K562 (cell line): Measurements from ENCODE around the gene ZFPM1. TPM values are rescaled to one million over a fixed set of nuclear protein-coding genes. Genes with fewer than 3 reads are reported as not detected.

Experiments
- ARID2 ChIP-seq: fragments of 450-650 bp; IDR thresholded peaks from 2 replicates; pipeline ENCODE4 v1.6.1; 2017; ENCODE audit warnings: antibody characterized with exemption, mild to moderate bottlenecking
- ATF1 ChIP-seq, 2 experiments: fragments of 450-650 bp in 1 of 2; IDR thresholded peaks; 2 replicates each; pipeline ENCODE4 v1.6.1; 2016; ENCODE audit warnings: missing compliant biosample characterization in 1 of 2, missing genetic modification characterization in 1 of 2
- CBFB ChIP-seq: sonication (generic); formaldehyde crosslinking; IDR thresholded peaks from 2 replicates; pipeline ENCODE4 v1.4.0; 2020; ENCODE audit warnings: mild to moderate bottlenecking, missing genetic modification reagents
- CHD1 ChIP-seq: fragments of 200-600 bp; sonication (generic); IDR thresholded peaks from one replicate; pipeline ENCODE4 v1.6.1; 2012; ENCODE audit warnings: mild to moderate bottlenecking, moderate library complexity, low read length, inconsistent platforms
- E2F1 ChIP-seq: sonication (generic); formaldehyde crosslinking; IDR thresholded peaks from 2 replicates; pipeline ENCODE4 v1.8.1; 2023; ENCODE audit warnings: mild to moderate bottlenecking, missing genetic modification reagents, moderate library complexity
- ELF2 ChIP-seq: fragments of 250-450 bp; sonication (Bioruptor Pico); IDR thresholded peaks from 2 replicates; pipeline ENCODE4 v1.5.0; 2021; ENCODE audit warnings: mild to moderate bottlenecking
- HES1 ChIP-seq: fragments of 450-650 bp; IDR thresholded peaks from 2 replicates; pipeline ENCODE4 v1.6.1; 2016; ENCODE audit warnings: low read depth, mild to moderate bottlenecking, moderate library complexity
- HMGN3 ChIP-seq: IDR thresholded peaks from 2 replicates; pipeline ENCODE4 v1.6.1; 2011; ENCODE audit warnings: borderline replicate concordance, low read depth, mild to moderate bottlenecking, mixed read lengths, low read length; ENCODE audit not compliant: insufficient read length; ENCODE audit errors: extremely low read depth
- HNRNPH1 ChIP-seq: fragments of 200-400 bp; formaldehyde crosslinking; optimal IDR thresholded peaks from 2 replicates; pipeline ENCODE3; 2017; ENCODE audit warnings: low read depth, mild to moderate bottlenecking, low read length, moderate library complexity
- NR1H2 ChIP-seq: sonication (generic); formaldehyde crosslinking; IDR thresholded peaks from 2 replicates; pipeline ENCODE4 v1.4.0; 2020; ENCODE audit warnings: mild to moderate bottlenecking, missing genetic modification reagents
- RFX7 ChIP-seq: fragments of 250-450 bp; sonication (Bioruptor Pico); IDR thresholded peaks from 2 replicates; pipeline ENCODE4 v1.5.1; 2021; ENCODE audit warnings: mild to moderate bottlenecking
- SMARCA4 ChIP-seq: fragments of 450-650 bp; IDR thresholded peaks from 2 replicates; pipeline ENCODE4 v1.6.1; 2016
- VEZF1 ChIP-seq: fragments of 200-800 bp; sonication (Bioruptor generic); IDR thresholded peaks from 2 replicates; pipeline ENCODE4 v1.6.1; 2017; ENCODE audit warnings: missing genetic modification characterization, missing compliant biosample characterization
- ZBTB7A ChIP-seq: IDR thresholded peaks from 2 replicates; pipeline ENCODE4 v1.6.1; 2011; ENCODE audit warnings: low read depth, mild to moderate bottlenecking, low read length, moderate library complexity, borderline replicate concordance; ENCODE audit not compliant: control insufficient read depth
- ZNF143 ChIP-seq: sonication (generic); formaldehyde crosslinking; IDR thresholded peaks from 2 replicates; pipeline ENCODE4 v1.9.0; 2022; ENCODE audit warnings: mild to moderate bottlenecking, missing genetic modification reagents
- ZNF23 ChIP-seq: fragments of 250-450 bp; sonication (Bioruptor Pico); IDR thresholded peaks from 2 replicates; pipeline ENCODE4 v1.4.0; 2020; ENCODE audit warnings: mild to moderate bottlenecking
- ZNF766 ChIP-seq: fragments of 200-800 bp; sonication (Bioruptor generic); conservative IDR thresholded peaks from 2 replicates; pipeline ENCODE4 v1.6.1; 2016; ENCODE audit warnings: missing genetic modification characterization, missing compliant biosample characterization
- ZNF785 ChIP-seq: fragments of 250-450 bp; sonication (Bioruptor Pico); IDR thresholded peaks from 2 replicates; pipeline ENCODE4 v1.4.0; 2020; ENCODE audit warnings: mild to moderate bottlenecking
- polyA plus RNA-seq, 8 experiments: library from polyadenylated mRNA; depleted of rRNA in 4 of 8; stranded (reverse) in 5 of 8; unstranded in 3 of 8; fragments of >200 nt; fragmentation: Nextera tagmentation in 2 of 8; fragmentation: Illumina TruSeq in 1 of 8; extraction: Ambion mirVana in 2 of 8; extraction: Trizol in 1 of 8; gene quantifications; 2 replicates each; pipeline versions ENCODE4 v1.2.1 to v1.2.3, GENCODE V29; 2011 to 2014; ENCODE audit warnings: inconsistent platforms in 1 of 8, missing spikeins in 1 of 8
- total RNA-seq, 7 experiments: library from RNA; depleted of rRNA in 6 of 7; stranded (reverse); fragments of >200 nt in 6 of 7; fragmentation: Illumina TruSeq in 2 of 7; extraction: Trizol in 2 of 7; gene quantifications; 2 replicates each; pipeline versions ENCODE4 v1.2.1 to v1.2.3, GENCODE V29; 2011 to 2021; ENCODE audit warnings: low replicate concordance in 1 of 7
- TF ChIP-seq, protein P1 (sequence below): sonication (generic); formaldehyde crosslinking; IDR thresholded peaks from 2 replicates; pipeline ENCODE4 v1.8.0; 2022; ENCODE audit warnings: mild to moderate bottlenecking, missing genetic modification reagents, borderline replicate concordance
- TF ChIP-seq, protein P2 (sequence below): IDR thresholded peaks from 2 replicates; pipeline ENCODE4 v1.6.1; 2012; ENCODE audit warnings: low read depth, low read length, improper control_type of control experiment, borderline replicate concordance

Gene ZFPM1
- total and polyA plus RNA-seq, 9 of the 15 experiments (the other 6 are each of a cell fraction or from before 2014, with no cell fraction given) = 0.03 to 35.9 (median 1.4) TPM

DNA sequence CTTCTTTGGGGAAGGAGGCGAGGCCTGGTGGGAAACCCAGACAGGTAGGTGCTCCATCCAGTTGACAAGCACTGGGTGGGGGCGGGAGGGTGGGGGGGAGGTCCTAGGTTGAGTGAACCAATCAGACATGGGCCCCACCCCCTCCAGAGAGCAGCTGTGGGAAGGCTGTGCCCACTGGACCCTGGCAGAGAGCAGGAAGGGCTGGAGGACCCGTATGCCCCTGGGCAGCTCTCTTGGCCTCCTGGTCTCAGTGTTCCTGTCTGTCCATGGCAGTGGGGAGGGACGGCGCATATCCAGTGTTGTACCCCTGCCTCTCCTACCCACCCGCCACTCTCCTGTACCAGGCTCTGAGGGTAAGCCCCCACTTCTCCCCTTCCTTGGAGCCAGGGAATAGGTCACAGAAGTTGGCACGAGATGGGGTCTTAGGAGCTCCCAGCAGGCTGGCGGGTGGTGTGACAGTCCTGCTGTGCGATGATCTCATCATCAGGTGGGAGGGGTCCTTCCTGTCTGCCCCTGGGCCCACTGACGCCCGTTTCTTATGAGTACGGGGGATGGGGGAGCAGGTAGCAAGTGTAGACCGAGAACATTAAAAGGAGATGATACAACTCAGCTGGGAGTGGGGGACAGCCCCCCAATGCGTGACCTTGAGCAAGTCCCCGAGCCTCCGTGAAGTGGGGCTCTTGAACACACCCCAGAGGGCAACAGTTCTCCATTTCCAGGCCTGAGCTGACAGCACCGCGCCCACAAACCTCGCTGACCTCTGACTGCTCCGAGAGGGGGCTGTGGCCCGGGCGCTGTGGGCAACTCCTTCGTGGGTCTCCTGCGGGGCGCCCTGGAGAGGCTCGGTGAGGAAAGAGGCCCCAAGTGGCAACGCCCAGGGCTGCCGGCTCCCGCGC lies 1.2 kb upstream of the ZFPM1 start (continued):
- no peak for TF ChIP-seq VEZF1 (CRISPR knock-in tag)
- TF ChIP-seq HMGN3 = no peak
- TF ChIP-seq, protein P1, sequence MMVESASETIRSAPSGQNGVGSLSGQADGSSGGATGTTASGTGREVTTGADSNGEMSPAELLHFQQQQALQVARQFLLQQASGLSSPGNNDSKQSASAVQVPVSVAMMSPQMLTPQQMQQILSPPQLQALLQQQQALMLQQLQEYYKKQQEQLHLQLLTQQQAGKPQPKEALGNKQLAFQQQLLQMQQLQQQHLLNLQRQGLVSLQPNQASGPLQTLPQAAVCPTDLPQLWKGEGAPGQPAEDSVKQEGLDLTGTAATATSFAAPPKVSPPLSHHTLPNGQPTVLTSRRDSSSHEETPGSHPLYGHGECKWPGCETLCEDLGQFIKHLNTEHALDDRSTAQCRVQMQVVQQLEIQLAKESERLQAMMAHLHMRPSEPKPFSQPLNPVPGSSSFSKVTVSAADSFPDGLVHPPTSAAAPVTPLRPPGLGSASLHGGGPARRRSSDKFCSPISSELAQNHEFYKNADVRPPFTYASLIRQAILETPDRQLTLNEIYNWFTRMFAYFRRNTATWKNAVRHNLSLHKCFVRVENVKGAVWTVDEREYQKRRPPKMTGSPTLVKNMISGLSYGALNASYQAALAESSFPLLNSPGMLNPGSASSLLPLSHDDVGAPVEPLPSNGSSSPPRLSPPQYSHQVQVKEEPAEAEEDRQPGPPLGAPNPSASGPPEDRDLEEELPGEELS (CRISPR knock-in tag) = no peak
- TF ChIP-seq ARID2 = no peak
- no peak for TF ChIP-seq CHD1
- no peak for TF ChIP-seq ZNF785 (CRISPR knock-in tag)
- TF ChIP-seq, protein P2, sequence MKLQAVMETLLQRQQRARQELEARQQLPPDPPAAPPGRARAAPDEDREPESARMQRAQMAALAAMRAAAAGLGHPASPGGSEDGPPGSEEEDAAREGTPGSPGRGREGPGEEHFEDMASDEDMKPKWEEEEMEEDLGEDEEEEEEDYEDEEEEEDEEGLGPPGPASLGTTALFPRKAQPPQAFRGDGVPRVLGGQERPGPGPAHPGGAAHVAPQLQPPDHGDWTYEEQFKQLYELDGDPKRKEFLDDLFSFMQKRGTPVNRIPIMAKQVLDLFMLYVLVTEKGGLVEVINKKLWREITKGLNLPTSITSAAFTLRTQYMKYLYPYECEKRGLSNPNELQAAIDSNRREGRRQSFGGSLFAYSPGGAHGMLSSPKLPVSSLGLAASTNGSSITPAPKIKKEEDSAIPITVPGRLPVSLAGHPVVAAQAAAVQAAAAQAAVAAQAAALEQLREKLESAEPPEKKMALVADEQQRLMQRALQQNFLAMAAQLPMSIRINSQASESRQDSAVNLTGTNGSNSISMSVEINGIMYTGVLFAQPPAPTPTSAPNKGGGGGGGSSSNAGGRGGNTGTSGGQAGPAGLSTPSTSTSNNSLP = no peak
- TF ChIP-seq ZNF23 (CRISPR knock-in tag) = no peak
- TF ChIP-seq HNRNPH1 = no peak
- TF ChIP-seq RFX7 = no peak
- peak; percentile 58; the same call in 1 of the 2 replicates for TF ChIP-seq ZBTB7A
- no peak for TF ChIP-seq NR1H2 (CRISPR knock-in tag)
- TF ChIP-seq ZNF143 (CRISPR knock-in tag) = no peak
- no peak for TF ChIP-seq E2F1
- no peak for TF ChIP-seq ZNF766 (CRISPR knock-in tag)
- no peak for TF ChIP-seq CBFB
- TF ChIP-seq ATF1 (CRISPR knock-in tag; IDR thresholded peaks at IDR 0.05) = no peak
- TF ChIP-seq ATF1 (tag; IDR thresholded peaks at IDR 0.05) = peak; percentile 33; the same call in 1 of the 2 replicates
- no peak for TF ChIP-seq SMARCA4
- TF ChIP-seq HES1 = no peak
- TF ChIP-seq ELF2 = no peak
